ENCODE results near the gene CREBL2.

The CREBL2 gene

GRCh38 chr12:12600659-12601058 lies 11.0 kb upstream of the CREBL2 start:
- no peak for DNase-seq (ENCODE audit: low spot score)
- Histone ChIP-seq H3K27ac (no peak overlapping the region), H3K4me3 (no peak overlapping the region)
- TF ChIP-seq CTCF (IDR thresholded peaks at IDR 0.05) = no peak

- H3K4me3 ChIP-seq = no peak overlapping the region
- no peak for DNase-seq (ENCODE audit: low spot score)
- H3K27ac ChIP-seq = no peak overlapping the region
- TF ChIP-seq CTCF (IDR thresholded peaks at IDR 0.05) = no peak
Observed at GRCh38 chr12:12604740-12605139, 6.9 kb upstream of the CREBL2 start.

DNA sequence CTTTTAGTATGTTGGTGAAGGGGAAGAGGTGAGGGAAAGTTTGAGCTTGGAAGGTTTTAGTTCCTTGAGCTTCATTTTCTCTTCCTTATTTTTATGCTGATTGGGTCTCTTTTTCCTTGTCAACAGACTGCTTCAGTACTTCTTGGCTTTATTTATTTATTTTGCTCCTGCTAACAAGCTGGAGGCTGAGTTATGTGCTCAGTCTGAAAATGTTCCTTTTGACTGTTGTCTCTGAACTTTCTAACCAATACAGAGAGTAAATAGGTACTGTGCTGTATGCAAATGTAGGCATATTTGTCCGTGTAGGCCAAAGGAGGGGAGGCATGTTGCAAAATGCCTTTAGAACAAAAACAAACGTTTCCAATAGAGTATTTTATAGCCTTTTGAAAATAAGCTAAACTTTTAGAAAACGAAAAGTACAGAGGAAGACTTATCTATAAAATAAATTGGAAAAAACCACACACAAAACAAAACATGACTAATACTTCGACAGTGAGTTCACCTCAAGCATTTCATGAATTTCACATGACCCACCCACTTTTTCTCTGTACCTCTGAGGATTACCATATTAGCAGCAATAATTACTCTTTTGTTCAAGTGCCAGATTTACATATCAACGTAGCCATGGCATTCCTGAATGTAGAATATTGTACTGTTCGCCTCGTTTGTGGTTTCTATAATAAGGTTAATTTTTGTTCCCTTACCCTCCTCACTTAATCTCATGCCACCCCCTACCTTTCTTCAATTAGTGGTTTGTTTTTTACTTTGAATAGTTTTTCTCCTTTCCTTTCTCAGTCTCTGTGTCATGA lies 4.7 kb upstream of the CREBL2 start:
- no peak overlapping the region for H3K27ac ChIP-seq
- no peak for TF ChIP-seq CTCF (IDR thresholded peaks at IDR 0.05)
- DNase-seq (ENCODE audit: low spot score) = no peak

GRCh38 chr12:12608557-12608957 lies 3.1 kb upstream of the CREBL2 start:
- no peak overlapping the region for H3K4me3 ChIP-seq
- TF ChIP-seq CTCF (IDR thresholded peaks at IDR 0.05) = no peak
- DNase-seq (ENCODE audit: low spot score) = no peak
- no peak overlapping the region for H3K27ac ChIP-seq

More for the DNA sequence above, 4.7 kb upstream of the CREBL2 start:
- H3K4me3 ChIP-seq = no peak overlapping the region

- Histone ChIP-seq H3K4me3 (no peak overlapping the region), H3K27ac (no peak overlapping the region)
- no peak for DNase-seq (ENCODE audit: low spot score)
- no peak for TF ChIP-seq CTCF (IDR thresholded peaks at IDR 0.05)
Observed at GRCh38 chr12:12609692-12610091, 2.0 kb upstream of the CREBL2 start.

DNA sequence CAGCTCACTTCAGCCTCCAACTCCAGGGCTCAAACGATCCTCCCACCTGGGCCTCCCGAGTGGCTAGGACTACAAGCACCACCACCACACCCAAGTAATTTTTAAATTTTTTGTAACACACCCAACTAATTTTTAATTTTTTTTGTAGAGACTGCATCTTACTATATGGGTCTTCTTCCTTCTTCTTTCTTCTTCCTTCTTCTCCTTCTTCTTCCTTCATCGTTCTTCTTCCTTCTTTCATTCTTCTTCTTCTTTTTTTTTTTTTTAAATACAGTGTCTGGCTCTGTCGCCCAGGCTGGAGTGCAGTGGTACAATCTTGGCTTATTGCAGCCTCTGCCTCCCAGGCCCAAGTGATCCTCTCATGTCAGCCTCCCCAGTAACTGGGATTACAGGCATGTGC lies 965 bp upstream of the CREBL2 start:
- no peak for DNase-seq (ENCODE audit: low spot score)
- TF ChIP-seq CTCF (IDR thresholded peaks at IDR 0.05) = no peak
- Histone ChIP-seq H3K27ac (peak overlapping the region; percentile 98 to 99), H3K4me3 (peak overlapping the region; percentile 96)

DNA sequence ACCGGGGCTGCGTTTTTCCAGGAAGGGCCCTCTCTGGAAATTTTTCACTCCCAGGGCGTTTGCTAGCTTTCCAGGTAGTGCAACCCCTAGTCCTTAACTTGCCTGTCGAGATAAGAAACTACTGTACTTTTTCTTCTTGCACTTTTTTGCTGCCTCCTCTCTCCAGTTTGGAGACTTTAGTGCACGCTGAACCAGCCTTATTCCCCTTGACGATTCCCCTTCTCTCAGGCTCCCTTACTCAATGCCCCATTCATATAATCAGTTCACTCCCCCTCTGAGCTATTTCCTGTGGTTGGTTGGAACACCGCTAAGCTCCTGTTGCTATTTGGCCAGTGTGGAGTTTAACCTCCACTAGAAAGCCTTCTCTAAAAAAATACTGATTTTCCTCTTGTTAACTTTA lies 682 bp downstream of the CREBL2 start:
- peak overlapping the region; percentile 96 for H3K4me3 ChIP-seq
- TF ChIP-seq CTCF (IDR thresholded peaks at IDR 0.05) = no peak
- peak overlapping the region; percentile 98 to 99 for H3K27ac ChIP-seq
- no peak for DNase-seq (ENCODE audit: low spot score)

All from coronary artery (tissue), 2 donors.